ENCODE results near the gene AGRP.
A peak's percentile ranks its signal among the peaks of the same experiment; 100 is the strongest.
"Not testable (repeated sequence)": the region's sequence is repeated elsewhere in the genome, so short reads cannot be mapped to it uniquely, and the experiment has no call there.

AGRP gene

GRCh38 chr16:67483150-67483549 lies at the start of gene AGRP:
Gene AGRP, minus strand, starts transcription at chr16:67483547. Its CDS starts 149 bp downstream, at chr16:67483398.
- no peak for DNase-seq

GRCh38 chr16:67531247-67531646 lies 47.9 kb upstream of the AGRP start:
- DNase-seq = no peak

GRCh38 chr16:67530013-67530939 lies 46.9 kb upstream of the AGRP start:
- DNase-seq = peak; percentile 45

- no peak for DNase-seq
These were observed 46.2 kb upstream of the AGRP start for GRCh38 chr16:67529582-67530012.

GRCh38 chr16:67528870-67529581 lies 45.7 kb upstream of the AGRP start:
- peak; percentile 52 for DNase-seq

GRCh38 chr16:67528222-67528869 lies 45.0 kb upstream of the AGRP start, which contains the start of gene RIPOR1:
Gene RIPOR1, plus strand, starts transcription at chr16:67528829. Its CDS starts 9,618 bp downstream, at chr16:67538447.
- DNase-seq = no peak

- no peak for DNase-seq
These were observed 42.9 kb upstream of the AGRP start for GRCh38 chr16:67526149-67526791.

- no peak for DNase-seq
These were observed 42.0 kb upstream of the AGRP start for GRCh38 chr16:67525176-67525860.

- peak; percentile 87 for DNase-seq
These were observed 37.9 kb upstream of the AGRP start for GRCh38 chr16:67521095-67521804.

- no peak for DNase-seq
These were observed 35.9 kb upstream of the AGRP start for GRCh38 chr16:67519242-67519641.

- no peak for DNase-seq
These were observed 35.3 kb upstream of the AGRP start for GRCh38 chr16:67518676-67519075.

GRCh38 chr16:67517661-67518423 lies 34.5 kb upstream of the AGRP start:
- no peak for DNase-seq

- DNase-seq = no peak
These were observed 33.8 kb upstream of the AGRP start for GRCh38 chr16:67517155-67517445.

GRCh38 chr16:67516296-67517154 lies 33.2 kb upstream of the AGRP start:
- DNase-seq = no peak

GRCh38 chr16:67514382-67514828 lies 31.1 kb upstream of the AGRP start:
- DNase-seq = peak; percentile 63

- not testable (repeated sequence) for DNase-seq
These were observed 30.5 kb upstream of the AGRP start for GRCh38 chr16:67513892-67514291.

- DNase-seq = peak; percentile 12
These were observed 25.7 kb upstream of the AGRP start for GRCh38 chr16:67509016-67509415.

GRCh38 chr16:67506468-67506867 lies 23.1 kb upstream of the AGRP start:
- DNase-seq = no peak

Measured in NCI-H1092 treated with DMSO at 0.1 percent for 48 hours (cell line).